HEK293T (cell line): ENCODE data around the gene CSGALNACT2.

Experiments
- CTCF ChIA-PET: fragments of 350-600 bp; formaldehyde crosslinking; extraction: SDS; loops from one replicate; lab custom pipeline; 2021; ENCODE audit warnings: antibody characterized with exemption, inconsistent platforms; lab: Yijun Ruan, JAX
- POLR2A ChIA-PET: fragments of 350-600 bp; formaldehyde crosslinking; extraction: SDS; loops from one replicate; lab custom pipeline; 2020; ENCODE audit warnings: antibody characterized with exemption, inconsistent platforms; lab: Yijun Ruan, JAX
- DNase-seq: peaks from one replicate; pipeline ENCODE4 v3.0.0; 2012; ENCODE audit warnings: mixed read lengths; ENCODE audit errors: extremely low spot score
- ARNT ChIP-seq: fragments of 450-650 bp; IDR thresholded peaks from 2 replicates; pipeline ENCODE4 v1.6.1; 2017; ENCODE audit warnings: mild to moderate bottlenecking
- BHLHE40 ChIP-seq: fragments of 450-650 bp; IDR thresholded peaks from 2 replicates; pipeline ENCODE4 v1.6.1; 2016; ENCODE audit warnings: mild to moderate bottlenecking, moderate library complexity, borderline replicate concordance
- CTBP1 ChIP-seq: fragments of 450-650 bp; IDR thresholded peaks from 2 replicates; pipeline ENCODE4 v1.6.1; 2016; ENCODE audit warnings: borderline replicate concordance
- ELF4 ChIP-seq: fragments of 450-650 bp; IDR thresholded peaks from 2 replicates; pipeline ENCODE4 v1.6.1; 2017; ENCODE audit warnings: antibody characterized with exemption
- FOXA1 ChIP-seq: fragments of 450-650 bp; IDR thresholded peaks from 2 replicates; pipeline ENCODE4 v1.6.1; 2016; ENCODE audit warnings: mild to moderate bottlenecking
- FOXK2 ChIP-seq: fragments of 450-650 bp; IDR thresholded peaks from 2 replicates; pipeline ENCODE4 v1.6.1; 2016; ENCODE audit warnings: mild to moderate bottlenecking
- FOXM1 ChIP-seq: fragments of 450-650 bp; IDR thresholded peaks from 2 replicates; pipeline ENCODE4 v1.6.1; 2017; ENCODE audit warnings: mild to moderate bottlenecking, borderline replicate concordance
- HDGF ChIP-seq: fragments of 450-650 bp; IDR thresholded peaks from 2 replicates; pipeline ENCODE4 v1.6.1; 2017; ENCODE audit warnings: antibody characterized with exemption, borderline replicate concordance
- L3MBTL2 ChIP-seq: fragments of 450-650 bp; conservative IDR thresholded peaks from 2 replicates; pipeline ENCODE4 v1.6.1; 2016; ENCODE audit warnings: mild to moderate bottlenecking
- LEF1 ChIP-seq: fragments of 450-650 bp; IDR thresholded peaks from 2 replicates; pipeline ENCODE4 v1.6.1; 2017; ENCODE audit warnings: mild to moderate bottlenecking, borderline replicate concordance
- NFRKB ChIP-seq: fragments of 450-650 bp; IDR thresholded peaks from 2 replicates; pipeline ENCODE4 v1.6.1; 2016; ENCODE audit warnings: mild to moderate bottlenecking, moderate library complexity
- PKNOX1 ChIP-seq: fragments of 450-650 bp; IDR thresholded peaks from 2 replicates; pipeline ENCODE4 v1.6.1; 2016
- SP1 ChIP-seq: fragments of 450-650 bp; IDR thresholded peaks from 2 replicates; pipeline ENCODE4 v1.6.1; 2017
- SUZ12 ChIP-seq: fragments of 450-650 bp; IDR thresholded peaks from 2 replicates; pipeline ENCODE4 v1.6.1; 2016; ENCODE audit warnings: mild to moderate bottlenecking
- TARDBP ChIP-seq: fragments of 450-650 bp; IDR thresholded peaks from 2 replicates; pipeline ENCODE4 v1.6.1; 2016
- ZNF384 ChIP-seq: fragments of 450-650 bp; IDR thresholded peaks from 2 replicates; pipeline ENCODE4 v1.6.1; 2016

The CSGALNACT2 gene

GRCh38 chr10:43123361-43124093, 14.7 kb upstream of the CSGALNACT2 start:
- no peak for DNase-seq
- CTCF ChIA-PET: no interaction called here
- POLR2A ChIA-PET: interaction anchor here (3.4 kb wide), 1 partner anchor 14 kb away, joined by 11 read pairs; the partner anchor contains the start of gene CSGALNACT2
- TF ChIP-seq CTBP1 (no peak), FOXA1 (no peak)

GRCh38 chr10:43124094-43124521, 14.1 kb upstream of the CSGALNACT2 start:
- ChIA-PET CTCF (no interaction called here), POLR2A (no interaction called here)
- TF ChIP-seq TARDBP (no peak), BHLHE40 (no peak), FOXA1 (no peak), FOXK2 (no peak), CTBP1 (no peak), ZNF384 (no peak), SUZ12 (no peak), FOXM1 (no peak), L3MBTL2 (no peak), ELF4 (no peak), SP1 (no peak)
- no peak for DNase-seq

- no peak for DNase-seq
- CTCF ChIA-PET: no interaction called here
- POLR2A ChIA-PET: no interaction called here
- no peak for TF ChIP-seq CTBP1
- TF ChIP-seq SUZ12: no peak
- TF ChIP-seq L3MBTL2: no peak
- TF ChIP-seq ELF4: no peak
- no peak for TF ChIP-seq SP1
- no peak for TF ChIP-seq TARDBP
- TF ChIP-seq ARNT: no peak
- TF ChIP-seq BHLHE40: no peak
- TF ChIP-seq LEF1: no peak
These were observed 13.5 kb upstream of the CSGALNACT2 start for GRCh38 chr10:43124574-43125273.

GRCh38 chr10:43125274-43125845, 12.9 kb upstream of the CSGALNACT2 start:
- ChIA-PET POLR2A (no interaction called here), CTCF (no interaction called here)
- no peak for DNase-seq
- TF ChIP-seq ZNF384: no peak
- no peak for TF ChIP-seq ARNT
- no peak for TF ChIP-seq HDGF
- TF ChIP-seq ELF4: no peak
- TF ChIP-seq FOXK2: no peak
- no peak for TF ChIP-seq SP1
- no peak for TF ChIP-seq TARDBP
- no peak for TF ChIP-seq SUZ12
- TF ChIP-seq LEF1: no peak

GRCh38 chr10:43125881-43126731, 12.1 kb upstream of the CSGALNACT2 start:
- DNase-seq: no peak
- no peak for TF ChIP-seq CTBP1
- TF ChIP-seq ZNF384: no peak
- no peak for TF ChIP-seq NFRKB
- no peak for TF ChIP-seq SUZ12
- TF ChIP-seq BHLHE40: no peak
- no peak for TF ChIP-seq ARNT
- TF ChIP-seq ELF4: no peak
- no peak for TF ChIP-seq FOXK2
- no peak for TF ChIP-seq FOXA1
- TF ChIP-seq PKNOX1: no peak
- no peak for TF ChIP-seq TARDBP
- TF ChIP-seq SP1: no peak
- no peak for TF ChIP-seq HDGF
- TF ChIP-seq LEF1: no peak
- TF ChIP-seq FOXM1: no peak
- no peak for TF ChIP-seq L3MBTL2
- ChIA-PET CTCF (no interaction called here), POLR2A (no interaction called here)

GRCh38 chr10:43126759-43127424, 11.4 kb upstream of the CSGALNACT2 start:
- CTCF ChIA-PET: no interaction called here
- no peak for DNase-seq
- POLR2A ChIA-PET: no interaction called here
- no peak for TF ChIP-seq SUZ12
